ENCODE data around the gene STXBP5. TPM values are rescaled to one million over a fixed set of nuclear protein-coding genes. Genes with fewer than 3 reads are reported as not detected.

STXBP5 gene
- total RNA-seq, 2 donors from 2014 or later: 9.9 to 13.6 TPM

- no peaks in the 10 kb centered on the region for H3K27me3 ChIP-seq
- H3K4me3 ChIP-seq: no peak overlapping the region
- no peak overlapping the region for H3K27ac ChIP-seq
- H3K36me3 ChIP-seq: no peaks in the 10 kb centered on the region
- DNase-seq (ENCODE audit: low spot score): no peak
- TF ChIP-seq CTCF (IDR thresholded peaks at IDR 0.05): no peak
- H3K4me1 ChIP-seq: no peaks in the 10 kb centered on the region
- H3K9me3 ChIP-seq: no peaks in the 10 kb centered on the region
Measured at GRCh38 chr6:147437615-147438014, 233.4 kb downstream of the STXBP5 start.

- no peak overlapping the region for H3K4me3 ChIP-seq
- DNase-seq (ENCODE audit: low spot score): no peak
- H3K4me1 ChIP-seq: no peaks in the 10 kb centered on the region
- no peaks in the 10 kb centered on the region for H3K27me3 ChIP-seq
- no peaks in the 10 kb centered on the region for H3K36me3 ChIP-seq
- no peak overlapping the region for H3K27ac ChIP-seq
- no peak for TF ChIP-seq CTCF (IDR thresholded peaks at IDR 0.05)
- no peaks in the 10 kb centered on the region for H3K9me3 ChIP-seq
Measured at GRCh38 chr6:147438758-147439528, 234.7 kb downstream of the STXBP5 start.
